Epithelial cell of esophagus (primary cell): ENCODE data around the gene CD3G.
A peak's percentile ranks its signal among the peaks of the same experiment; 100 is the strongest.

ENCODE experiments used
- DNase-seq: peaks from one replicate; pipeline ENCODE4 v3.0.0; 2010; ENCODE audit warnings: low read depth
- H3K4me3 ChIP-seq: 2 replicates; pipeline ENCODE4 v1.5.1; 2011; ENCODE audit warnings: mild to moderate bottlenecking, low read length, control low read depth
- TF ChIP-seq, protein P1 (sequence below): IDR thresholded peaks from 2 replicates; pipeline ENCODE4 v1.5.1; 2011; ENCODE audit warnings: low read depth, mild to moderate bottlenecking, low read length, control low read depth, inconsistent platforms; ENCODE audit not compliant: insufficient read depth; ENCODE audit errors: missing control alignments

CD3G gene

DNA sequence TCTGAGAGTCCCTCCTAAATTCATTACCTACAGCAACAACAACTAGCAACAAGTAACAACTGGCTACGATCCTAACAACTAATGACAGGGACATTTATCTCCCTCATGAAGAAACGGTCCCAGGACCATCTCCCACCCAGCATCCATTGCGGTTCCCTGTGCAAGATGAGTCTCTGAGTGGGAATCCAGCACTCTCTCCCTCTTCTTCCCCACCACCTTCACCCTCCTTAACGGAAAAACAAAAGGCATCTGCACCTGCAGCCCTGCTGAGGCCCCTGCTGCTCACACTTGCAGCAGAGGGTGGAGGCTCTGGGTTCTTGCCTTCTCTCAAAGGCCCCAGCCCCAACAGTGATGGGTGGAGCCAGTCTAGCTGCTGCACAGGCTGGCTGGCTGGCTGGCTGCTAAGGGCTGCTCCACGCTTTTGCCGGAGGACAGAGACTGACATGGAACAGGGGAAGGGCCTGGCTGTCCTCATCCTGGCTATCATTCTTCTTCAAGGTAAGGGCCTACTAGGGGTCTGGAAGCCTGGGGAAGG, at the start of gene CD3G:
TSS of gene CD3G (plus strand) at position 364 of the 535 bp plus-strand sequence. CDS start at position 444, 80 bp downstream.
- TF ChIP-seq, protein P1, sequence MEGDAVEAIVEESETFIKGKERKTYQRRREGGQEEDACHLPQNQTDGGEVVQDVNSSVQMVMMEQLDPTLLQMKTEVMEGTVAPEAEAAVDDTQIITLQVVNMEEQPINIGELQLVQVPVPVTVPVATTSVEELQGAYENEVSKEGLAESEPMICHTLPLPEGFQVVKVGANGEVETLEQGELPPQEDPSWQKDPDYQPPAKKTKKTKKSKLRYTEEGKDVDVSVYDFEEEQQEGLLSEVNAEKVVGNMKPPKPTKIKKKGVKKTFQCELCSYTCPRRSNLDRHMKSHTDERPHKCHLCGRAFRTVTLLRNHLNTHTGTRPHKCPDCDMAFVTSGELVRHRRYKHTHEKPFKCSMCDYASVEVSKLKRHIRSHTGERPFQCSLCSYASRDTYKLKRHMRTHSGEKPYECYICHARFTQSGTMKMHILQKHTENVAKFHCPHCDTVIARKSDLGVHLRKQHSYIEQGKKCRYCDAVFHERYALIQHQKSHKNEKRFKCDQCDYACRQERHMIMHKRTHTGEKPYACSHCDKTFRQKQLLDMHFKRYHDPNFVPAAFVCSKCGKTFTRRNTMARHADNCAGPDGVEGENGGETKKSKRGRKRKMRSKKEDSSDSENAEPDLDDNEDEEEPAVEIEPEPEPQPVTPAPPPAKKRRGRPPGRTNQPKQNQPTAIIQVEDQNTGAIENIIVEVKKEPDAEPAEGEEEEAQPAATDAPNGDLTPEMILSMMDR = no peak
- no peak within 1 kb of the TSS for H3K4me3 ChIP-seq
- DNase-seq = no peak

GRCh38 chr11:118295199-118295598, 48.9 kb upstream of the CD3G start:
- DNase-seq = no peak
- H3K4me3 ChIP-seq = no peak overlapping the region
- TF ChIP-seq, protein P1 = no peak

GRCh38 chr11:118295815-118296454, 48.2 kb upstream of the CD3G start:
- TF ChIP-seq, protein P1 = peak; percentile 80
- DNase-seq = peak; percentile 92
- no peak overlapping the region for H3K4me3 ChIP-seq

DNA sequence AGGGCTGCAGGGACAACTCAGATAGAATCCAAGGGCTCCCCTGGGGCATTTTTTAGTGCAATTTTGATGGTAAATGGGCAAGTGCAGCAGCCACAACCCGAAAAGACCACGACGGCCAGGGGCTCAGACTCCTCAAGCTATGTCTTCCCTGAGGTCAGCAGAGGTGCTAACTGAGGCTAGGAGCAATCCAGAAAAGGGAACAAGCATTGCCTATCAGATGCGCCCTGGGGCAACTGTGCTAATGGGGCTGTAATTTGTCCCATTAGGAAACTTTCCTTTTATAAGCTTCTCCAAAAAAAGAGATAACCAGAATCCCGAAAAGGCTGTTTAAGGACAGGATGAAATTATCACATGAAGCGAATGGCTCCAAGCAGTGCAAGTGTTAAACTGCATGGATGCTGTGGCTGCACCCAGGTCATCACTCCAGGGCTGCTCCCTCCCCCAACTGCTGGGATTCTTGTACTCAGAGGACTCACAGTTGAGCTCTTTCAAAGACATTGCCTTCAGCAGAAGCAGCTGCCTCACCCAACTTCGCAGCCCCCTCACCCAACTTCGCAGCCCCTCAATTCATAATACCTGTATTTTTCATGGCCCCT, 42.4 kb upstream of the CD3G start:
- TF ChIP-seq, protein P1 = no peak
- no peak overlapping the region for H3K4me3 ChIP-seq
- no peak for DNase-seq

DNA sequence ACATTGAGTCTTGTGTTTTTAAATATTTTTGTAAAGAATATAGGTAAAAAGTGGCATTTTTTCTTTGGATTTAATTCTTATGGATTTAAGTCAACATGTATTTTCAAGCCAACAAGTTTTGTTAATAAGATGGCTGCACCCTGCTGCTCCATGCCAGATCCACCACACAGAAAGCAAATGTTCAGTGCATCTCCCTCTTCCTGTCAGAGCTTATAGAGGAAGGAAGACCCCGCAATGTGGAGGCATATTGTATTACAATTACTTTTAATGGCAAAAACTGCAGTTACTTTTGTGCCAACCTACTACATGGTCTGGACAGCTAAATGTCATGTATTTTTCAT, 39.9 kb upstream of the CD3G start:
- no peak overlapping the region for H3K4me3 ChIP-seq
- TF ChIP-seq, protein P1 = no peak
- DNase-seq = no peak

DNA sequence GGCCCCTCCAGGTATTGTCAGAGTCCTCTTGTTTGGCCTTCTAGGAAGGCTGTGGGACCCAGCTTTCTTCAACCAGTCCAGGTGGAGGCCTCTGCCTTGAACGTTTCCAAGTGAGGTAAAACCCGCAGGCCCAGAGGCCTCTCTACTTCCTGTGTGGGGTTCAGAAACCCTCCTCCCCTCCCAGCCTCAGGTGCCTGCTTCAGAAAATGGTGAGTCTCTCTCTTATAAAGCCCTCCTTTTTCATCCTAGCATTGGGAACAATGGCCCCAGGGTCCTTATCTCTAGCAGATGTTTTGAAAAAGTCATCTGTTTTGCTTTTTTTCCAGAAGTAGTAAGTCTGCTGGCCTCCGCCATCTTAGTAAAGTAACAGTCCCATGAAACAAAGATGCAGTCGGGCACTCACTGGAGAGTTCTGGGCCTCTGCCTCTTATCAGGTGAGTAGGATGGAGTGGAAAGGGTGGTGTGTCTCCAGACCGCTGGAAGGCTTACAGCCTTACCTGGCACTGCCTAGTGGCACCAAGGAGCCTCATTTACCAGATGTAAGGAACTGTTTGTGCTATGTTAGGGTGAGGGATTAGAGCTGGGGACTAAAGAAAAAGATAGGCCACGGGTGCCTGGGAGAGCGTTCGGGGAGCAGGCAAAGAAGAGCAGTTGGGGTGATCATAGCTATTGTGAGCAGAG, 39.4 kb upstream of the CD3G start, which contains the start of gene CD3E:
TSS of gene CD3E (plus strand) at position 163 of the 681 bp plus-strand sequence. CDS start at position 386, 223 bp downstream.
- TF ChIP-seq, protein P1 = no peak
- no peak for DNase-seq
- H3K4me3 ChIP-seq = no peak within 1 kb of the TSS
